Chondrocyte (in vitro differentiated cells): ENCODE data around the gene ZCCHC7. TPM values are rescaled to one million over a fixed set of nuclear protein-coding genes. Genes with fewer than 3 reads are reported as not detected.
"Not testable (repeated sequence)": the region's sequence is repeated elsewhere in the genome, so short reads cannot be mapped to it uniquely, and the experiment has no call there.

Experiments used
- DNase-seq: peaks from one replicate; pipeline ENCODE4 v3.0.0; 2021; ENCODE audit warnings: mixed read lengths, low spot score
- H3K27ac Mint-ChIP-seq: one replicate; pipeline ENCODE4 v1.8.0; 2021; ENCODE audit warnings: mild to moderate bottlenecking, moderate library complexity, mixed read lengths; ENCODE audit not compliant: unreplicated experiment
- H3K27me3 Mint-ChIP-seq: 2 replicates; pipeline ENCODE4 v1.8.0; 2021; ENCODE audit warnings: low read depth, mixed read lengths
- H3K36me3 Mint-ChIP-seq: 2 replicates; pipeline ENCODE4 v1.8.0; 2021; ENCODE audit warnings: low read depth, mixed read lengths
- H3K4me1 Mint-ChIP-seq: 2 replicates; pipeline ENCODE4 v1.8.0; 2021; ENCODE audit warnings: low read depth, mild to moderate bottlenecking, mixed read lengths
- H3K4me3 Mint-ChIP-seq: one replicate; pipeline ENCODE4 v1.8.0; 2021; ENCODE audit warnings: mild to moderate bottlenecking, moderate library complexity, mixed read lengths; ENCODE audit not compliant: unreplicated experiment
- H3K9me3 Mint-ChIP-seq: 2 replicates; pipeline ENCODE4 v1.8.0; 2021; ENCODE audit warnings: low read depth, mixed read lengths
- long read RNA-seq: library from polyadenylated mRNA; stranded (forward); transcript quantifications from one replicate; pipeline ENCODE4 v2.0.0, GENCODE V29; 2021
- total RNA-seq: library from RNA; stranded (reverse); gene quantifications from 3 replicates; pipeline ENCODE4 v1.2.1, GENCODE V29; 2021
- TF ChIP-seq, protein P1 (sequence below): fragments of 200-600 bp; sonication (generic); IDR thresholded peaks from 2 replicates; pipeline ENCODE4 v1.5.0; 2021; ENCODE audit warnings: antibody characterized with exemption, mild to moderate bottlenecking, moderate library complexity

ZCCHC7 gene
- total RNA-seq: 21.9 to 26.6 TPM (median 22.5 TPM) in 3 replicates
- long read RNA-seq, transcript ZCCHC7-202 (9 exons, 2,619 nt): major isoform, 8 of 31 reads
- long read RNA-seq, partial matches to known transcripts: 1 of 31 reads
- long read RNA-seq, other reads (novel, unspliced or antisense): 22 of 31 reads

DNA sequence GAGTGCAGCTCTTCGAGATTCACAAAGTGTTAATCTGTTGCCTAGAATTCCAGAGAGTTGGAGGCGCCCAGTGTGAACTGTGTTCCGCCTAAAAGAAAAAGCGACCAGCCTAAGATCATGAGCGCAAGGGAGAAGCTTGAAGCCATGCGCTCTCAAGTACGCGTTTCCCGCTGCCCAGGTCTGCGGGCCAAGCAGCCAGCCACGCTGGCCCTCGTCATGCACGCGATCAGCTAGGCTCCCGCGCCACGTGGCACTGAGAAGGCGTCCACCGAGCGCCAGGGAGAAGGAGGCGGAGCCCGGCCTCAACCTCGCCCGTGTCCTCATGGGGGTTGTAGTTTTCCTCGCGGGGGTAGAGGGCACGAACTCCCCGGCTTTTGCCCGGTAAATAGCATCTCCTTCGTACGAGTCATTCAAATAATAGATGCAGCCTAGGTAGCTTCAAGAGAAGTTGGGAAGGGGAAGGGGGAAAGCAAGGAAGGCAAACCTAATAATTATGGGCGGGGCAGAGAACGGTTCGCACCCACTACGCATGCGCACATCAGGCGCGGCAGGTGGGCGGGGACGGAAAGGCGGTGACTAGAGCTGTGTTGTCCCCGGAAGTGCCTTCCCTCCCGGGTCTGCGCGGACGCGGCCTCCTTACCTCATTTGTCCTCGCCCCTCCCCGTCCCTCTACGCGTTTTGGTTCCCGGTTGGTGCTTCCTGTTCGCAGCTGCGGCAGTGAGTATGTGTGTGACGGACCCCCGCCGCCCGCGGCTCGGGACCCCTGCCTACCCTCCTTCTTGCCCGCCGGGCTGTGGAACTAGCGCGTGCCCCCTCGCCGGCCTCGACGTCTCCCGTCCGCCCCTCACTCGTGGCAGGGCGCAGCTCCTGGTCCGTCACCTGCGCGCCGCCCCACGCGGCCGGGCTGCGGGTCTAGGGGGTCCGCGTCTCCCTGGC lies at the start of gene ZCCHC7:
ZCCHC7 (plus strand) TSS at position 668 of the 936 bp plus-strand sequence.
- H3K36me3 Mint-ChIP-seq: peaks cover 3% of the 10 kb centered on the region
- peaks cover 4% of the 10 kb centered on the region for H3K9me3 Mint-ChIP-seq
- TF ChIP-seq, protein P1, sequence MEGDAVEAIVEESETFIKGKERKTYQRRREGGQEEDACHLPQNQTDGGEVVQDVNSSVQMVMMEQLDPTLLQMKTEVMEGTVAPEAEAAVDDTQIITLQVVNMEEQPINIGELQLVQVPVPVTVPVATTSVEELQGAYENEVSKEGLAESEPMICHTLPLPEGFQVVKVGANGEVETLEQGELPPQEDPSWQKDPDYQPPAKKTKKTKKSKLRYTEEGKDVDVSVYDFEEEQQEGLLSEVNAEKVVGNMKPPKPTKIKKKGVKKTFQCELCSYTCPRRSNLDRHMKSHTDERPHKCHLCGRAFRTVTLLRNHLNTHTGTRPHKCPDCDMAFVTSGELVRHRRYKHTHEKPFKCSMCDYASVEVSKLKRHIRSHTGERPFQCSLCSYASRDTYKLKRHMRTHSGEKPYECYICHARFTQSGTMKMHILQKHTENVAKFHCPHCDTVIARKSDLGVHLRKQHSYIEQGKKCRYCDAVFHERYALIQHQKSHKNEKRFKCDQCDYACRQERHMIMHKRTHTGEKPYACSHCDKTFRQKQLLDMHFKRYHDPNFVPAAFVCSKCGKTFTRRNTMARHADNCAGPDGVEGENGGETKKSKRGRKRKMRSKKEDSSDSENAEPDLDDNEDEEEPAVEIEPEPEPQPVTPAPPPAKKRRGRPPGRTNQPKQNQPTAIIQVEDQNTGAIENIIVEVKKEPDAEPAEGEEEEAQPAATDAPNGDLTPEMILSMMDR: no peak
- no peaks in the 10 kb centered on the region for H3K27me3 Mint-ChIP-seq
- peak within 1 kb of the TSS; percentile 94 for H3K4me3 Mint-ChIP-seq
- H3K27ac Mint-ChIP-seq: peak within 1 kb of the TSS; percentile 99
- DNase-seq: peak; percentile 96
- H3K4me1 Mint-ChIP-seq: peaks cover 34% of the 10 kb centered on the region

DNA sequence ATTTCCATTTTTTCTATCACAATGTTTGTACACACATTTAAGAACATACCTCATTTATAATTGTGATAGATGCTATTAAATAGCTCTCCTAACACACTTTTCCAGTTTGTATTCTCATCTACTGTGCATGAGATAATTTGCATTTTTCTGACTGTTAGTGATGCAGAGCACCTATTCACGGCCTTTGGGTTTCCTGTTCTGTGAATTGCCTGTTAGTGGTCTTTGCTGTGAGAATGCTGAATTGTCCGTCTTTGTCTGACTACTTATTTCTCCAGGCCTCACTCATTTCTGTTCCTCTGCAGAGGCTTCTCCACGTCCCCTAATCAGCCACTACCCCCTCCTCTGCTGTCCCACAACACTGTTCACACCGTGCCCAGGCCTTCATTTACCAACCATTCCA lies 45.6 kb upstream of the ZCCHC7 start:
- not testable (repeated sequence) for H3K4me1 Mint-ChIP-seq, H3K9me3 Mint-ChIP-seq, H3K4me3 Mint-ChIP-seq, H3K36me3 Mint-ChIP-seq, H3K27ac Mint-ChIP-seq, DNase-seq
- peaks cover 18% of the 10 kb centered on the region for H3K27me3 Mint-ChIP-seq

DNA sequence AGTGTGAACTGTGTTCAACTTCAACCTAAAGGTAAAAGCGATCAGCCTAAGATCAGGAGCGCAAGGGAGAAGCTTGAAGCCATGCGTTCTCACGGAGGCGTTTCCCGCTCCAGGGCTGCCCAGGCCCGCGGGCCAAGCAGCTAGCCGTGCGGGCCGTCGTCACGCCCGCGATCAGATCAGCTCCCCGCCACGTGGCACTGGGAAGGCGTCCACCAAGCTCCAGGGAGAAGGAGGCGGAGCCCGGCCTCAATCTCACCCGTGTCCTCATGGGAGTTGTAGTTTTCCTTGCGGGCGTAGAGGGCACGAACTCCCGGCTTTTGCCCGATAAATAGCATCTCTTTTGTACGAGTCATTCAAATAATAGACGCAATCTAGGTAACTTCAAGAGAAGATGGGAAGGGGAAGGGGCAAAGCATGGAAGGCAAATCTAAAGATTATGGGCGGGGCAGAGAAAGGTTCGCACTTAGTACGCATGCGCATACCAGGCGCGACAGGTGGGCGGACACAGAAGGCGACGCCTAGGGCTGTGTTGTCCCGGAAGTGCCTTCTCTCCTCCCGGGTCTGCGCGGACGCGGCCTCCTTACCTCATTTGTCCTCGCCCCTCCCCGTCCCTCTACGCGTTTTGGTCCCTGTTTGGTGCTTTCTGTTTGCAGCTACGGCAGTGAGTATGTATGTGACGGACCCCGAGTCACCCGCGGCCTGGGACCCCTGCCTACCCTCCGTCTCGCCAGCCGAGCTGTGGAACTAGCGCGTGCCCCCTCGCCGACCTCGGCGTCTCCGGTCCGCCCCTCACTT lies 40.8 kb upstream of the ZCCHC7 start:
- Mint-ChIP-seq H3K27ac (peak overlapping the region; percentile 97), H3K36me3 (no peaks in the 10 kb centered on the region), H3K27me3 (peaks cover 13% of the 10 kb centered on the region), H3K4me1 (peaks cover 47% of the 10 kb centered on the region), H3K4me3 (peak overlapping the region; percentile 93), H3K9me3 (no peaks in the 10 kb centered on the region)
- DNase-seq: peak; percentile 96
- TF ChIP-seq, protein P1: no peak

DNA sequence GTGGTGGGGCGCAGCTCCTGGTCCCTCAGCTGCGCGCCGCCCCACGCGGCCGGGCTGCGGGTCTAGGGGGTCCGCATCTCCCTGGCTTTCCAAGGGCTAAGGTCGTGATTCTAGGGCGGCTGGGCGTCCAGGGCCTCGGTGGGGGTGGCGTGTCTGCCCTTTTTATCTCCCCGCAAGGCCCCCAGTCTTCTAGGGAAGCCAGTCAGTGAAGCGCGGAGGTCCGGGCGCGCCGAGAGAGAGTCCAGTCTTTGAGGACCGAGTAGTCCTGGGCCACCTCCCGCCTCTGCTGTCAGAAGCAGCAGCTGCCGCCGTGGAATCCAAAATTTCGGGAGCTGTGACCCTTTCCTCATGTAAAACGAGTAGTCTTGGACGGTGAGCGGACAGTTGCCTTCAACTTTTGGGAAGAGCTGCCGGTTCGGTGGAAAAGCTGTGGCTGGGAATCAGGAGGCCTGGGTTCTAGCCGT lies 40.2 kb upstream of the ZCCHC7 start:
- H3K9me3 Mint-ChIP-seq, H3K36me3 Mint-ChIP-seq, H3K27me3 Mint-ChIP-seq, DNase-seq: not testable (repeated sequence)
- peak overlapping the region; percentile 93 for H3K4me3 Mint-ChIP-seq
- H3K4me1 Mint-ChIP-seq: peaks cover 51% of the 10 kb centered on the region
- peak overlapping the region; percentile 97 for H3K27ac Mint-ChIP-seq

DNA sequence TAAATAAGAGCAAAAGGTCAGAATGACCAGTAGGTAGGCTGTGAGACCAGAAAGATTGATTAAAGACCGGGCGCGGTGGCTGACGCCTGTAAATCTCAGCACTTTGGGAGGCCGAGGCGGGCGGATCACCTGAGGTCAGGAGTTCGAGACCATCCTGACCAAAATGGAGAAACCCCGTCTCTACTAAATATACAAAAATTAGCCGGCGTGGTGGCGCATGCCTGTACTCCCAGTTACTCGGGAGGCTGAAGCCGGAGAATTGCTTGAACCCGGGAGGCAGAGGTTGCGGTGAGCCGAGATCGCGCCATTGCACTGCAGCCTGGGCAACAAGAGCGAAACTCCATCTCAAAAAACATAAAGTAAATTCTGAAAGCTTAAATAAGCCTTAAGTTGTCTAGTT lies 38.9 kb upstream of the ZCCHC7 start:
- not testable (repeated sequence) for DNase-seq, H3K27me3 Mint-ChIP-seq, H3K36me3 Mint-ChIP-seq, H3K4me3 Mint-ChIP-seq, H3K9me3 Mint-ChIP-seq, H3K27ac Mint-ChIP-seq
- peaks cover 53% of the 10 kb centered on the region for H3K4me1 Mint-ChIP-seq

DNA sequence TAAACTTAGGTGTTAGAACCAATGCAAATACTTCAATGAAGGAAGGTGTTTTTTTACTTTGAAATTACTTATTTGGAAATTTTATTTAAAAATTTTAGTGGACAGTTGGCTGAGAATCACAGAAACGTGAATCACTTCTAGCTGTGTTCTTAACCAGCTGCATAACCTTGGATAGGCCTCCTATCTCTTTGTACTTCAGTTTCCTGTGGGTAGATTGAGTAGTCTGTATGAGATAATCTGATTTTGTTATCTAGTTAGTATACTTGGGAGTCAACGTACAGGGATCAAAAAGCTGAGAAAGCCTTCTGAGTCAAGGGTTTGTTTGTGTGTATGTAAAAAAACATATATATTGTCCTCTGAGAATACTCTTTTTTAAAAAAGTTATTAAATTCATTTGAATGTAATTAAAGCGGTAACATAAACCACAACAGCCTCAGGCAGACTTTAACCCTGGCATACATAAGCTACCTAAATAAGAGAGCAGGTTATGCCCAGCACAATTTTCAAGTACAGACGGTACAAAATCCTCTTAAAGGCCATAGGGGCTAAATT lies 38.1 kb upstream of the ZCCHC7 start:
- Mint-ChIP-seq H3K36me3 (peaks cover 7% of the 10 kb centered on the region), H3K9me3 (no peaks in the 10 kb centered on the region), H3K27ac (no peak overlapping the region), H3K4me1 (peaks cover 59% of the 10 kb centered on the region), H3K27me3 (no peaks in the 10 kb centered on the region), H3K4me3 (no peak overlapping the region)
- no peak for DNase-seq
- TF ChIP-seq, protein P1: no peak
